ENCODE results near the gene DSP.

DNA sequence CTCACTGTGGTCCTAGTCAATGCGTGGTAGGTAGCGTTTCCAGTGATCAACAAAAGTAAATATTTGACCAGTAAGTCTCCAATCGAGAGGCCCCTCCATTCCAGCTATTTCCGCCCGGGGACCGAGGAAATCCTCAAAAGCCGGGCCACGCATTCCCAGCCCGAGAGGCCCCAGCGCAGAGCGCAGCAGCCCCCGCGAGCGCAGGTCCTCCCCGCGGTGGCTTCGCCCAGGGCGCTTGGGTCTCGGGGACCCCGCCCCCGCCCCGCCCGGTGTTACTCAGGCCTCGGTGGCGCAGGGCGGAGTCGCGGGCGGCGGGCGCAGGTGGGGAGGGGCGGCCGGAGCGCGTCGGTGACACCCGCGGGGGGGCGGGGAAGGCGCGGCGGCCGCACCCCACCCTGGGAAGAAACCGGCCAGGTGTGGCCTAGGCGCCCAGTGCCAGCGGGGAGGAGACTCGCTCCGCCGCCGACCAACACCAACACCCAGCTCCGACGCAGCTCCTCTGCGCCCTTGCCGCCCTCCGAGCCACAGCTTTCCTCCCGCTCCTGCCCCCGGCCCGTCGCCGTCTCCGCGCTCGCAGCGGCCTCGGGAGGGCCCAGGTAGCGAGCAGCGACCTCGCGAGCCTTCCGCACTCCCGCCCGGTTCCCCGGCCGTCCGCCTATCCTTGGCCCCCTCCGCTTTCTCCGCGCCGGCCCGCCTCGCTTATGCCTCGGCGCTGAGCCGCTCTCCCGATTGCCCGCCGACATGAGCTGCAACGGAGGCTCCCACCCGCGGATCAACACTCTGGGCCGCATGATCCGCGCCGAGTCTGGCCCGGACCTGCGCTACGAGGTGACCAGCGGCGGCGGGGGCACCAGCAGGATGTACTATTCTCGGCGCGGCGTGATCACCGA is at the start of gene DSP:
- no peak for TF ChIP-seq POLR2A (IDR thresholded peaks at IDR 0.05)
- no peak for TF ChIP-seq CTCF (IDR thresholded peaks at IDR 0.05)
- TF ChIP-seq EP300 (IDR thresholded peaks at IDR 0.05), result no peak

All from tibial nerve (tissue), 4 donors.